NCI-H345 treated with DMSO at 0.1 percent for 48 hours (cell line): Measurements from ENCODE around the gene CPLX1.

ENCODE experiments used
- DNase-seq: peaks from one replicate; lab custom pipeline; 2025; ENCODE audit not compliant: unreplicated experiment; lab: John Stamatoyannopoulos, UW

CPLX1 gene

GRCh38 chr4:833731-834367 is 7.9 kb upstream of the CPLX1 start:
- no peak for DNase-seq

- DNase-seq: no peak
These were observed 7.2 kb upstream of the CPLX1 start for GRCh38 chr4:833156-833555.

GRCh38 chr4:832536-832935 is 6.6 kb upstream of the CPLX1 start:
- DNase-seq: no peak

DNA sequence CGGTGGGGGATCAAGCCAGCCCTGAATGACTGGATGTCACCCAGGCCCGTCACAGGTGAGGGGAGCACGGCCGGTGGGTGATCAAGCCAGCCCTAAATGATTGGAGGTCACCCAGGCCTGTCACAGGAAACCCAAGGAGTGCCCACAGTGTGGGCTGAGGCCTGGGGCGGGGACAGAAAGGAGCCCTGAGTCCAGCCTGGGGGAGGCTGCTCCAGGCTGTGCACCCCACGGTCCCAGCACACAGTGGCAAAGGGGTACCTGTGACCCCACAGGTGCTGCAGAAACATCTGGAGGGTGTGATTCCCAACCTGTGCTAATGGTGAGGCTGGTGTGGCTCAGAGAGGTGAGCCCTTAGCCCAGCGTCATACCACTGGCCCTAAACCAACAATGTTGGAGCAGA is 6.2 kb upstream of the CPLX1 start:
- DNase-seq: no peak

- no peak for DNase-seq
These were observed 5.5 kb upstream of the CPLX1 start for GRCh38 chr4:831483-831805.

DNA sequence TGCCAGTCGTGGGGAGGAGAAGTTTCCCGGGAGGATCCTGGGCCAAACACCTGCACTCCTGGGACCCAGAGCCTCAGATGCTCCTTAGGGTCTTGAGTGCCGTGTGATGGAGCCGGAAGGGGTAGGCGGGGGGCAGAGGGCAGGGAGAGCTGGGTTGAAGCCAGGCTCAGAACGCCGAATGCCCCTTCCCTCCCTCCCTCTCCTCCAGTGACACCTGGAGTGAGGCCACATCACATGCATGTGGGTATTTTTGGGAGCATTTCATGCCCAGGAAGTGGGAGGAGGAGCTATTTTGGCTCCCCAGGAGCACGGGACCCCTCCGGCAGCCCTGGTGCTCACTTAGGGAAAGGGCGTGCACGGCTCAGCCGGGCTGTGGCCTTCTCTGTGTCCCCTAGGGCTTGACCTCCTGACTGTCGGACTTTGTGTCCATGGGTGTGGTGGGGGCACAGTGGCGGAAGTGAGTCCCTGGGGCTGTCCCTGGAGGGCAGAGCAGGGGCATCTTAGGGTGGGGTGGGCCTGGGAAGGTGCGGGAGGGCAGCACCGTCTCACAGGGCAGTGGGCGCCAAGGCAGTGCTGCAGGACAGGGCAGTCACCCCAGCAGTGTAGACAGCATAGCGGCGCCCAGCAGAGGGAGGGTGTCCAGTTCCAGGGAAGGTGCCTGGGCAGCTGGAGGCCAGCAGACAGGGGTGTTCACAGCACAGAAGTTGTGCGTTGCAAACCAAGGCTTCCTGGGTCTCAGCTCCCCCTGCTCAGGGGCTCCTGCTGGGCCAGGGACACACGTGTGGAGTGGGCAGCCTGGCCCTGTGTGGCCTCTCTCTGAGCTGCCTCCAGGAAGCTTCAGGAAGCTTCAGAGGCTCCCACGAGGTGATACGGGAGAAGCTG is 4.9 kb upstream of the CPLX1 start:
- no peak for DNase-seq

DNA sequence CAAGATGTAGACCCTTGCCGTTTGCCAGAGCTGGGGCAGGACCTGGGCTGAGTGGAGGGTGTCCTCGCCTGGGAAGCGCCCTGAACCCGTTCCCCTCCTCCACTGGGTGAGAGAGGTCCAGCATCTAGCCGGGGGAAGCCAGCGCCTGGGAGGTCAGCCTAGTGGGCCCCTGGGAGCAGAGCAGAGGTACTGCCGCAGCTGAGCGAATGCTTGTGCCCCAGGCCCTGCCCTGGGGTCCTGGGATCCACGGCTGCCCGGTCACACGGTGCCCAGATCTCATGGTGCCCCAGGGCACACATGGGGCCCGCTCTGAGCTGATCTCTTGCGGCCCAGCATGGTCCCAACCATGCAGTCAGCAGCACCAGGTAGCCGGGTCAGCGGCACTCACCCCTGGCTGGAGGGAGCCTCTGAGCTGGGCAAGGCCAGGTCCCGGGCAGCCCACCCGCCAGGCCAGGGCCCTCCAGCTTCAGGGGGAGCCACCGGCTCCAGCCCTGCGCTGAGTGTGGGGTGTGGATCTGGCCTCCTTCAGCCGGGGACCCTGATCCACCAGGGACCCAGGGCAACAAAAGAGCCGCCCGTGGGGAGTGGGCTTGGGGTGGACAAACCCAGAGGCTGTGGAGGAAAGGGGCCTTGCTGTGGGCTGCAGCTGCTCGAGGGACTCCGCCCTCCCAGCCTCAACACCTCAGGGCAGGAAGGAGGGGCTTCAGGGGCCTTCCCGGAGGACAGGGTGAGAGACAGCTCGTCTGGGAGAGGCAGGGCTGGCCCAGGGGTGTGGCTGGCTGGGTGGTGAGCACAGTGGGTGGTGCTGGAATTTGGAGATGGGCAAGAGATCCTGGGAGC is 4.1 kb upstream of the CPLX1 start:
- DNase-seq: no peak

GRCh38 chr4:829291-829690 is 3.4 kb upstream of the CPLX1 start:
- DNase-seq: no peak

DNA sequence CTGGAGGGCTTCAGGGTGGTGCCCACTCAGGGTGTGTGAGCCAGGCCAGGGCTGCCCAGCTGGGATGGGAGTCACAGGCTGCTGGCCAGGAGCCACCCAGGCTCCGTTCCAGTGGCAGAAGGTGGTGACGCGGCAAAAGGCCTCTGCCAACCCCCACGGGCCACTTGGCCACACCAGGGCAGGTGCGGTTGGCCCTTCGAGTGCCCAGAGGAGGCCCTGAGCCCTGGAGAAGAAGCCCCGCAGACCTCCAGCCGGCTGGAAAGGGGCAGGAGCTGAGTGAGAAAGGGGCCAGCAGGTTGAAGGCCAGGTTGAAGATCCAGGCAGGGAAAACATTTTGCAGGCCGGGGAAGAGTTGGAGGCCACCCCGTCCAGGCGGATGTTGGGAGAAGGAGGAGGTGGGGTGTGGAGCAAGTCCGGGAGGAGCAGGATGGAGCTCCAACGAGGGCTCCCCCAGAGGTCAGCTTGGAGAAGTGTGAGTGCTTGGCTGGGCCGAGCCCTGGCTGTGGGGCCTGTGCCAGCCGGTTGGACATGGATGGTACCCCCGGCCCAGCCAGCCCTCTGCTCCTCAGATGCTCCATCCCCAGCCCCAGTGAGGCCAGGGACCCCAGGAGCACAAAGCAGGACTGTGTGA is 2.8 kb upstream of the CPLX1 start:
- DNase-seq: no peak

GRCh38 chr4:827209-828081 is 1.5 kb upstream of the CPLX1 start:
- DNase-seq: no peak

GRCh38 chr4:826508-827208 is 729 bp upstream of the CPLX1 start:
- DNase-seq: no peak

GRCh38 chr4:825063-825970 is 612 bp downstream of the CPLX1 start:
- no peak for DNase-seq

DNA sequence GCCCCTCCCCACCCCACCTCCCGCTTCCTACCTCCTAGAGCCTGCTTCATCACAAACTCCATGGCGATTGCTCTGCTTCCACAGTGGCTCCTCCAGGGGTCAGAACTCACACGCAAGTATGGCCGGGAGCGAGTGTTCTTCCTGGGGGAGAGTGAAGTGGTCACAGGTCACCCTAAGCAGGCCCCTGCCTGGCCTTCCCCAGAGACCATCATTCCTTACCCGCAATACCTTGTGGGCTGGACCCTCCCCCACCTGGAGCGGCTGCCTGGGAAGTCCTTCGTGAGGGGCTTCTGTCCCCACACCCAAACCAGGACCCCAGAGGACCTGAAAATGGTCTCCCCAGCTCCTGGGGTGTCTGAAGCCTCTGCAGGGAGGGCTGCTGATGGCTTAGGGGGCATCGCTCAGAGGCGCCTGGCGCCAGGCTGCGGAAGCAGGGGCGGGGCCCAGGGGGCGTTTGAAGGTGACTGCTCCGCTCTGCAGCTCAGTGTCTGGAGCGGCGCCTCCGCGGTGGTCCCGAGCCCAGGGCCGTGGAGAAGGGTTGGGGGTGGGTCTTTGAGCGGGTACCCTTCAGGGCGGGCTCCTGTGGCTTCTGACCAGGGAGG is 1.4 kb downstream of the CPLX1 start:
- no peak for DNase-seq

DNA sequence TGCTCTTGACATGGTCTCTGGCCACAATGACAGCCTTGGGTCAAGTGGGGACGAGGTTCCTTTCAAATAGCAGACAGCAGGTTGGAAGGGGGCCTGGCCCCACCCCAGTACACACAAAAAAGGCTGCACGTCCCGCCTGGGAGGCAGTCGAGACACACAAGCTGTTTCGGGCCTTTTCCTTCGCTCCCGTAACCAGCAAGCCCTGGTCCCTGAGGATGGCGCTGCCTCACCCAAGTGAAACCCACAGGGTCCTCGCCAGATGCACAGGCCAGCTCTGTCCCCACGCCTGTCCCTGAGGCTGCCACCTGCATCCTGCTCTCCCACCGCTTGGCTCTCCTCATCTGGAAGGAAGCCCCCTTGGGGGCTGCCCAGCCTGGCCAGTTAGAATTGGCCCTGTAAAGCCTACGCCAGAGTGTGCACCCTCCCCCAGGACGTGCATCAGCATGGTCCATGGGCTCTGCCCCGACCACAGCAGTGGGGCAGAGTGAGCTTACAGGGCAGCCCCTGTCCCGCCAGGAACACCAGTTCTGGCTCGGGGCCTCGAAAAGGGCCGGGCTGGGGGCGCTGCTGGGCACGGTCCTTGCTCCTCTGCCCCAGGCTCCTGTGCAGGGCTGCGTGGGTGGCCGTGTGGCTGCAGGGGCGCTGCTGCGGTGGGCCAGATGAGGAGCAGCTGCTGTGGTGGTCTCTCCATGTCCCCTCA is 2.0 kb downstream of the CPLX1 start:
- no peak for DNase-seq

DNA sequence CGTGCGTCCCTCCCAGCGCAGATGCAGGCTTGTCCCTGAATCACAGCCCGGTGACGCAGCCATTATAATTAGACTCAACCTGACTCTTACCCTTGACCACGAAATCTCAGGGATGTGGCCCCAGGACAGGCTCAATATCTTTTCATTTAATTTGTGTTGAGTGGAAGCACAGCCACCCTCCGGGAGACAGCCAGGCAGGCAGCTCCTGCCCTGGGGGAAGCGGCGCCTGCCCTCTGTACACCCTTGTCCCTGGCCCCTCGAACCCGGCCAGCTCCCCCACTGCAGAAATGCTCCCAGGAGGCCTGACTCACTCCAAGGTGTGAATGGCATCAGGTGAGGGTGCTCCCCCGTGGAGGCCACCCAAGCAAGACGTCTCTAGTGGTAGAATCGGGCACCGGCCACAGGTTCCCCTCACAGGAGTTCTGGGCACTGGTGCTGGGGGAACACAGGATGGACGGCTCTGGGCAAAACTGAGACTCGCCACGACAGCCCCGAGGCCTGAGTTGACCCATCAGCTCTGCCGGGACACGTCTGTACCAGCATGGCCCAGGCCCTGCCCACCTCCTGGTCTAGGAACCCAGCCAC is 2.7 kb downstream of the CPLX1 start:
- no peak for DNase-seq

- DNase-seq: no peak
These were observed 3.4 kb downstream of the CPLX1 start for GRCh38 chr4:822361-823175.

DNA sequence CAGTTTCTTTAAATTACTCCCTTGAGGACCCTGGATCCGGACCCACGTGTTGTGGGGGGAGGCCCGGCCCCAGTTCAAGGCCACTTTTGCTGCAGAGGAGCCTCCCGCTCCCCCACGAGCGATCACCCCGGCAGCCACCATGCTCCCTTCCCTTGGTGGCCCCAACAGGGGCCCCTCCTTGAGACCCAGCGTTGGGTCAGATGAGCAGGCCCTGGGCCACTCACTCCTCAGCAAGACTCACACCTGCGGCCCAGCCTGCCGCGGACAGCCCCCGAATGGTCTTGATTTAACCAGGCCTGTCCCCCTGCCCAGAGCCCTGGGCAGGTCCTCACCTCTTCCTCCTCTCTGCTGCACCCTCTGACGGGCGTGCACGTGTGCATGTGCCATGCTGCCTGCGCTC is 4.3 kb downstream of the CPLX1 start:
- no peak for DNase-seq
